ENCODE data around the gene SH3RF3. TPM values are rescaled to one million over a fixed set of nuclear protein-coding genes. Genes with fewer than 3 reads are reported as not detected.
"Not testable (repeated sequence)": the region's sequence is repeated elsewhere in the genome, so short reads cannot be mapped to it uniquely, and the experiment has no call there.

Gene SH3RF3
- total RNA-seq, 2 experiments from 2014 or later, result 1.9 to 2.3 TPM

DNA sequence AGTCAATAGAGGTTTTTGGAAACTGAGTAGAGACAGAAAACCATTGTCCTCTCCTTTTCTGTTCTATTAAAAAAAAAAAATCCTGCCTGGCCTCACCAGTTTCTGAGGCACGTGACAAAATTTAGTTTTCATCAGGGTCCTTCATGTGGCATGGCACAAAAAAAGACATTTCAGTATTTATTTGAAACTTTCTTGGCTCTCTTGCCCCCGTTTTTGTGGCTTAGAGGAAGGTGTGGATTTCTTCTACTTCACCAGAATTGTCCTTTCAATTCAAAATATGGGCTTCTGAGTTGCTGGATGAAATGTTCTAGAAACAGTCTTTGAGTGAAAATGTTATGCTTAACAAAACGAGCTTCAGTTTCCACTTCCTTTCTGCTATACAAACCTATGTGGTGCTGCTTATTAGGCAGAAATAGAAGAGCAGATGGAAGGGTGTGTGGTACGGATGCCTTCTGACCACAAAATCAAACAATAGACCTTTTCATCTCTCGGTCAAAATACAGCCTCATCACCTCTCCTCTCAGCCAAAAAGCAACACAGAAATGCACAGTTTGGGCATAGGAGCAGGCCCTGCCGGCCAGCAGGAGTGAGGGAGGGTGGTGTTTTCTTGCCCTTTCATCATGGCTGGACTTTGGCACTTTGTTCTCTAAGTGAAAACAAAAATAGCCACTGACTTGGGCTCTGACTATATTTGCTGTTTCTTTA lies 89.2 kb downstream of the SH3RF3 start:
- ChIA-PET POLR2A (no interaction called here), CTCF (no interaction called here)
- intact Hi-C loops (cut with micrococcal nuclease), result loop anchor here (5.0 to 10.0 kb wide), 2 partner anchors 86 to 117 kb away; no protein-coding TSS in a partner anchor
- peak overlapping the region; percentile 74 for H3K27ac Mint-ChIP-seq
- peaks cover 3% of the 10 kb centered on the region for H3K36me3 Mint-ChIP-seq (ENCODE audit: low read depth)
- H3K9me3 Mint-ChIP-seq, result no peaks in the 10 kb centered on the region
- no peak overlapping the region for H3K4me3 Mint-ChIP-seq
- H3K4me1 Mint-ChIP-seq (ENCODE audit: low read depth), result peaks cover 54% of the 10 kb centered on the region
- peaks cover 36% of the 10 kb centered on the region for H3K27me3 Mint-ChIP-seq
- ATAC-seq (no peak), DNase-seq (peak; percentile 14)
- TF ChIP-seq, protein P1, sequence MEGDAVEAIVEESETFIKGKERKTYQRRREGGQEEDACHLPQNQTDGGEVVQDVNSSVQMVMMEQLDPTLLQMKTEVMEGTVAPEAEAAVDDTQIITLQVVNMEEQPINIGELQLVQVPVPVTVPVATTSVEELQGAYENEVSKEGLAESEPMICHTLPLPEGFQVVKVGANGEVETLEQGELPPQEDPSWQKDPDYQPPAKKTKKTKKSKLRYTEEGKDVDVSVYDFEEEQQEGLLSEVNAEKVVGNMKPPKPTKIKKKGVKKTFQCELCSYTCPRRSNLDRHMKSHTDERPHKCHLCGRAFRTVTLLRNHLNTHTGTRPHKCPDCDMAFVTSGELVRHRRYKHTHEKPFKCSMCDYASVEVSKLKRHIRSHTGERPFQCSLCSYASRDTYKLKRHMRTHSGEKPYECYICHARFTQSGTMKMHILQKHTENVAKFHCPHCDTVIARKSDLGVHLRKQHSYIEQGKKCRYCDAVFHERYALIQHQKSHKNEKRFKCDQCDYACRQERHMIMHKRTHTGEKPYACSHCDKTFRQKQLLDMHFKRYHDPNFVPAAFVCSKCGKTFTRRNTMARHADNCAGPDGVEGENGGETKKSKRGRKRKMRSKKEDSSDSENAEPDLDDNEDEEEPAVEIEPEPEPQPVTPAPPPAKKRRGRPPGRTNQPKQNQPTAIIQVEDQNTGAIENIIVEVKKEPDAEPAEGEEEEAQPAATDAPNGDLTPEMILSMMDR (IDR thresholded peaks at IDR 0.05), result no peak

DNA sequence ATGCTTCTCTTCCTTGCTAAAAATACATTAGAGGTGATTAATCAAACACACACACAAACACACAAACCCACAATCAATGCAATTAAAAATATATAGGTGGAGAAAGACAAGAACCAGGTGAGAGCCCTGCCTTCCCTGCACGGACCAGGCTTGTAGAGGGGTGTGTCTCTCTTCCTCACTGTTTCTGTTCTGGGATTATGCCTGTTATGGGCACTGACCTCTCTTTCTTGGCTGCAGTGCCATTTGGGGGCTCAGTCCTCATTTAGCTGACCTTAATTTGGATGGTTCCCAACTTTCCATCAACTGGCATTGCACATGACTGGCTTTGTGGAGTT lies 89.8 kb downstream of the SH3RF3 start:
- intact Hi-C loops (cut with micrococcal nuclease), result loop anchor here (5.0 to 10.0 kb wide), 2 partner anchors 86 to 116 kb away; no protein-coding TSS in a partner anchor
- Mint-ChIP-seq H3K9me3 (no peaks in the 10 kb centered on the region), H3K36me3 (ENCODE audit: low read depth) (peaks cover 3% of the 10 kb centered on the region), H3K4me1 (ENCODE audit: low read depth) (peaks cover 49% of the 10 kb centered on the region), H3K27ac (no peak overlapping the region), H3K27me3 (peaks cover 31% of the 10 kb centered on the region), H3K4me3 (no peak overlapping the region)
- CTCF ChIA-PET, result no interaction called here
- DNase-seq (no peak), ATAC-seq (no peak)
- TF ChIP-seq, protein P1 (IDR thresholded peaks at IDR 0.05), result no peak
- POLR2A ChIA-PET, result interaction anchor here (0.6 kb wide), 1 partner anchor 333 kb away, joined by 3 read pairs; no protein-coding TSS in a partner anchor

DNA sequence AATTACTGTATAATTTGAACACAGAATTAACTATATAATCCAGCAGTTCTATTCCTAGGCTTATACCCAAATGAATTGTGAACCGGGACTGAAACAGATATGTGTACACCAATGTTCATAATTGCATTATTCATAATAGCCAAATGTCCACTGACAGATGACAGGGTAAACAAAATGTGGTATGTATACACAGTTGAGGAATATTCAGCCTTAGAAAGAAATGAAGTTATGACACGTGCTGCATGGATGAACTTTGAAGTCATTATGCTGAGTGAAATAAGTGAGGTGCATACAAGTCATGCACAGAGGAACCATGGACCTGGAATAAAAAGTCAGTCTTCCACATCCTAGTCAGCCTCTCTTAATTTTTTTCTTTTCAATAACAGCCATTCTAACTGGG lies 91.9 kb downstream of the SH3RF3 start:
- Mint-ChIP-seq H3K9me3 (no peaks in the 10 kb centered on the region), H3K27me3 (peaks cover 21% of the 10 kb centered on the region), H3K4me3 (no peak overlapping the region), H3K4me1 (ENCODE audit: low read depth) (peaks cover 28% of the 10 kb centered on the region), H3K27ac (no peak overlapping the region), H3K36me3 (ENCODE audit: low read depth) (peaks cover 3% of the 10 kb centered on the region)
- TF ChIP-seq, protein P1 (IDR thresholded peaks at IDR 0.05), result no peak
- POLR2A ChIA-PET, result no interaction called here
- no peak for ATAC-seq
- CTCF ChIA-PET, result no interaction called here
- intact Hi-C loops (cut with micrococcal nuclease), result no loop called here
- DNase-seq, result no peak

DNA sequence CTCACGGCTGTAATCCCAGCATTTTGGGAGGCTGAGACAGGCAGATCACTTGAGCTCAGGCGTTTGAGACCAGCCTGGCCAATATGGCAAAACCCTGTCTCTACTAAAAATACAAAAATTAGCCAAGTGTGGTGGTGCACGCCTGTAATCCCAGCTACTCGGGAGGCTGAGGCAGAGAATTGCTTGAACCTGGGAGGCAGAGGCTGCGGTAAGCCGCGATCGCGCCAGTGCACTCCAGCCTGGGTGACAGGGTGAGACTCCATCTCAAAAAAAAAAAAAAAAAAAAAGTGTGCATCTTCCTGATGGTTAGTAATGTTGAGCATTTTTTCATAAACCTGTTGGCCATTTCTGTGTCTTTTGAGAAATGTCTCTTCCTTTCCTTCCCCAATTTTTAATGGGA lies 92.3 kb downstream of the SH3RF3 start:
- peaks cover 23% of the 10 kb centered on the region for H3K4me1 Mint-ChIP-seq (ENCODE audit: low read depth)

DNA sequence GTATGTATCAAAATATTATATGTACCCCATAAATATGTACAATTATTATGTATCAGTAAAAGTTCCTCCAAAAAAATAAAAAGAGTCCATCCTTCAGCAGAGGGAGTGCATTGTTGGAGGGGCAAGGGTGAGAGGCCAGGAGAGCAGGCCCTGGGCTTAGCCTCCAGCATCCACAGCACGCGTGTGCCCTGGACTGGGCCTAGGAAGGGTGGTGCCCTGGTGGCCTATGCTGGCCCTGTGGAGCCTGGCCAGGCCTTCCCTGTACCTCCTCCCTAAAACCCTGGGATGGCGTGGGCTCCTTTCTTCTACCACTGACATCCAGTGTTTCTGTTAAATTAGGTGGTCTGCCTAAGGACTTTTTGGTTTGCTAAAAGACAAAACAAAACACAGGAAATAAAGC lies 93.4 kb downstream of the SH3RF3 start:
- Mint-ChIP-seq H3K4me3 (no peak overlapping the region), H3K36me3 (ENCODE audit: low read depth) (no peaks in the 10 kb centered on the region), H3K4me1 (ENCODE audit: low read depth) (peaks cover 15% of the 10 kb centered on the region), H3K9me3 (no peaks in the 10 kb centered on the region), H3K27ac (no peak overlapping the region), H3K27me3 (peaks cover 9% of the 10 kb centered on the region)
- ChIA-PET POLR2A (no interaction called here), CTCF (no interaction called here)
- intact Hi-C loops (cut with micrococcal nuclease), result no loop called here
- DNase-seq (no peak), ATAC-seq (no peak)
- TF ChIP-seq, protein P1 (IDR thresholded peaks at IDR 0.05), result no peak

More for the DNA sequence above, 92.3 kb downstream of the SH3RF3 start:
- H3K36me3 Mint-ChIP-seq (ENCODE audit: low read depth); DNase-seq; POLR2A ChIA-PET; CTCF ChIA-PET; H3K27ac Mint-ChIP-seq; intact Hi-C loops (cut with micrococcal nuclease); H3K9me3 Mint-ChIP-seq; ATAC-seq; H3K4me3 Mint-ChIP-seq: not testable (repeated sequence)
- H3K27me3 Mint-ChIP-seq, result peaks cover 17% of the 10 kb centered on the region

All from activated CD8-positive, alpha-beta T cell treated with anti-CD3 and anti-CD28 coated beads for 36 hours (primary cell).